GM21528 (cell line): Measurements from ENCODE around the gene MRPL14.
A peak's percentile ranks its signal among the peaks of the same experiment; 100 is the strongest.
"Not testable (repeated sequence)": the region's sequence is repeated elsewhere in the genome, so short reads cannot be mapped to it uniquely, and the experiment has no call there.

Experiments
- ATAC-seq: cut with Tn5 transposase; IDR thresholded peaks from one replicate; pipeline ENCODE4 v1.9.1; 2021; ENCODE audit warnings: mild to moderate bottlenecking, moderate library complexity; ENCODE audit not compliant: unreplicated experiment, low FRiP score

MRPL14 gene

DNA sequence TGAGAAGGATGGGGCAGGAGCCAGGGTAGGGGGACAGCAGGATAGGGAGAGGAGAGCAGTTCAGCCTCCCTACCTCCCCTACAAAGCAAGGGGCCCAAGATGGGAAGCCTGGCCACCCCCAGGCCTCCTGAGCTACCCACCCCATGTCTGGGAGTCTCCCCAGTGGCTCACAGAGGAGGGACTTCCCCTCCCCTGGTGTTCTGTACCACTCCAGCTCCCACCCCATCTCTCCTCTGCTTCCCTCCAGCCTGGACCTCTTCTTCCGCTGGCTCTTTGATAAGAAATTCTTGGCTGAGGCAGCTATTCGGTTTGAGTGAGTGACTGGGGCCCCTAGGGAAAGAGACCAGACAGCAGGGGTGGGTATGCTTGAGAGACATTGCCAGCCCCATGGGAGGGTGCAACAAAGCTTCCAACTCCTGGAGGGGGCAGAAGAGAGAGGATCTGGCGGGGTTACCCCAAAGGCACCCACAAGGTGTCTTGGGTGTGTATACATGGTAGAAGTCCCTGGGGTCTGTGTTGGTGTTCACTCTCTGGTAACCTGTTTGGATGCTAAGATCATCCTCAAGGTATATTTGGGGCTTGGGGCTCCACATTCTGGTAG, 23.2 kb upstream of the MRPL14 start:
- ATAC-seq = no peak

DNA sequence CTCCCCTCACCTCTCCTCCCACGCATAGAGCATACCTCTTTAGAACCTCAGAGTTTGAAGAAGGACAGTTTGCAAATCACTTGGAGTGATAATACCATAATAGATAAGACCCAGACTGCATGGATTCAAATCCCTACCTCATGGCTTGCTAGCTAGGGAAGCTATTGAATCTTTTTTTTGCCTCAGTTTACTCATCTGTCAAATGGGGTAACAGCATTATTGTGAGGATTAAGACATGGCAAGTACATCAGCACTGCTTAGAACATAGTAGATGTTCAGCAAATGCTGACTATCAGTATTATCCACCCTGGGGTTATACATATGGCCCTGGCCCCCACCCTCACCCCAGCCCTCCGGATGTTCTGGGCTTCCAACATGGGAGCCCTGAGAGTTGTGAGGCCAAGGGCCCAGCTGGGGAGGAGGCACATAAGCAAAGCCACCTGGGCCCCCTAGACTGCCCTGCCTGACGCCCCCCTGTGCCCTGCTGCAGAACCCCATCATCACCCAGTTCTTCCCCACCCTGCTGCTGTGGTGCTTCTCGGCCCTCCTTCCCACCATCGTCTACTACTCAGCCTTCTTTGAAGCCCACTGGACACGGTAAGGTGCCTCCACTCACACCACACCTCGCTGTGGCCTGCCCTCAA, 22.2 kb upstream of the MRPL14 start:
- ATAC-seq = no peak

DNA sequence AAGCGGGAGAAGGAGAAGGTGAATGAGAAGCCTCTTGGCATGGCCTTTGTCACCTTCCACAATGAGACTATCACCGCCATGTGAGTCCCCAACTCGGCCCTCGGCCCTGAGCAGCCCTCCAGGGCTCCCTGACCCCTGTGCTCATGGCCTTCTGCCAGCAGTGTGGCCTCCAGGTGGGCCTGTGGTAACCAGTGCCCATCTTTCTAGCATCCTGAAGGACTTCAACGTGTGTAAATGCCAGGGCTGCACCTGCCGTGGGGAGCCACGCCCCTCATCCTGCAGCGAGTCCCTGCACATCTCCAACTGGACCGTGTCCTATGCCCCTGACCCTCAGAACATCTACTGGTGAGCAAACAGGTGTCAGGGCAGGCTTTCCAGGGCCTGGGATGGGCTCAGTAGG, 21.1 kb upstream of the MRPL14 start:
- no peak for ATAC-seq

DNA sequence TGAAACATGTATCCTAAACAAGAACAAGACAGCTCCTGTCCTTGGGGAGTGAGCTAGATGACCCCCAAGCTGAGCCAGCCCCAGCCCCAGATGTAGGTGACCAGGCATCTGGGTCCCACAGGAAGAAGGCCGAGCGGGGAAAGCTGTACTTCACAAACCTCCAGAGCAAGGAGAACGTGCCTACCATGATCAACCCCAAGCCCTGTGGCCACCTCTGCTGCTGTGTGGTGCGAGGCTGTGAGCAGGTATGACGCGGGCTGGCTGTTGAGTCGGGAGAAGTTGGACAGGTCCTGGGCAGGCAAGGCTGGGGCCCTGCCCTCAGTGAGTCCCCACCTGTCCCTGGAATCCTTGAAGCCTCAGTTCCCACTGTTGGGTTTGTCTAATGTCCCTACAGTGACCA, 20.0 kb upstream of the MRPL14 start:
- no peak for ATAC-seq

DNA sequence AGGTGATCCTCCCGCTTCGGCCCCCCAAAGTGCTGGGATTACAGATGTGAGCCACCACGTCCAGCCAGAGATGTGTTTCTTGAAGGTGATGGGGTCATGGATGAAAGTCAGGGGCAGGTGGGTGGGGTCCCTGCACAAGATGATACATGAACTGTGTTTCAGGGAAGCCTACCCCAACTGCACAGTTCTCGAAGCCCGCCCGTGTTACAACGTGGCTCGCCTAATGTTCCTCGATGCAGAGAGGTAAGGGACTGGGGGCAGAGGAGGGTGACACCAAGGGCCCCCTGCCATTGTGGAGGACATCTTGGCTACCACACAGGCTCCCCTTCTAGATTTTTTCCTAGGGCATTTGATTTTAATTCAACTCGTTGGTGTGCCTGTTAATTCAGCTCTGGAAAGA, 19.4 kb upstream of the MRPL14 start:
- no peak for ATAC-seq

DNA sequence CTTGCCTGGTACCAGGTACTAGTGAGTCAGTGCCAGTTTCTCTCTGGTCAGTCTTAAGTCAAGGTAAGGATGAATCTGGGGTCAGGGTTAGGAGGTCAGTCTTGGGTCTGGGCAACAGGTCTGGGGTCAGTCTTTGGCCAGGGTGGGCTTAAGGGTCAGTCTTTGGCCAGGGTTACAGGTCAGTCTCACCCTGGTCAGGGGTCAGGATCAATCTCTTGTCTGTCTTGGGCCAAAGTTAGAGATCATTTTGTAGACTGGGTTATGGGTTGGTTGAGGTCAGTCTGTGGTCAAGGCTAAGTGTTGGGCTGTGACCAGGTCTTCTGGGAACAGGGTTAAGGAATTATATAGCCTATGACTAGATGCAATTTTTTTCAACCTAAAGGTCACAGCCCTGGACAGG, 18.6 kb upstream of the MRPL14 start:
- ATAC-seq = no peak

DNA sequence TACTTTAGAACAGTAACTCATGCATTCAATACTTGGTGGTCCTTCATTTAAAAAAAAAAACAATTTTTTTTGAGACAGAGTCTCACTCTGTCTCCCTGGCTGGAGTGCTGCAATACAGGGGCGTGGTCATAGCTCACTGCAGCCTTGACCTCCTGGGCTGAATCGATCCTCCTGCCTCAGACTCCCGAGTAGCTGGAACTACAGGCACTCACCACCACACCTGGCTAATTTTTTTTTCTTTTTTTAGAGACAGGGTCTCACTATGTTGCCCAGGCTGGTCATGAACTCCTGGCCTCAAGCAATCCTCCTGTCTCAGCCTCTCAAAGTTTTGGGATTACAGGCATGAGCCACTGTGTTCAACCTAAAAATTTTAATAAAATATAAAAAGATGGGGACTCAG, 17.3 kb upstream of the MRPL14 start:
- ATAC-seq = not testable (repeated sequence)

DNA sequence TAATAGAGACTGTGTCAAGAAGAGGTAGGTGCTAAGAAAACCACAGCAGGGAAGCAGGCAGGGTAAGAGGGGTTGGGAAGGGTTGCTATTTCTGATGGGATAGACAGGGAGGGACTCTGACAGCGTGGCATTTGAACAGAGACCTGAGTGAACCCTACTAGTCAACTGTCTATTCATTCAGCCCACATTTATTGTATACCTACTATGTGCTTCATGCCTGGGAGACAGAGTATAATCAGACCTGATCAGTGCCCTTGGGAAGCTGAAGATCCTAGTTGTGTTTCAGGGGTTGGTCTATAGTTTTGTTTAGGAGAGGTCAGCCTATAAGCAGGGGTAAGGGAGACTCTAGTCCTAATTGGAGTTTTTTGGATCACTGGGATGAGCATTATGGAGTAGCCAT, 16.5 kb upstream of the MRPL14 start:
- no peak for ATAC-seq

DNA sequence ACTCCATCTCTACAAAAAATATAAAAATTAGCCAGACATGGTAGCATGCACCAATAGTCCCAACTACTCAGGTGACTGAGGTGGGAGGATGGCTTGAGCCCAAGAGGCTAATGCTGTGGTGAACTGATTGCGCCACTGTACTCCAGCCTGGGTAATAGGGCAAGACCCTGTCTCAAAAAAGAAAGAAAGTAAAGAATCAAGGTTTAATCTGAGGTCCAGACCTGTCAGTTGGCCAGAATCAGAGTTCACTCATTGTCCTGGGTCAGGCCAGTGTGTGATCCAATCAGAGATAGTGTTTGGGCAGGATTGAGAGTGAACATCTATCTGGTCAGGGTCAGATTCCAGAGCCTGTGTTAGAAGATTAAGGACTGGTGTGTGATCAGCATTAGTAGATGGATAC, 15.6 kb upstream of the MRPL14 start:
- no peak for ATAC-seq

DNA sequence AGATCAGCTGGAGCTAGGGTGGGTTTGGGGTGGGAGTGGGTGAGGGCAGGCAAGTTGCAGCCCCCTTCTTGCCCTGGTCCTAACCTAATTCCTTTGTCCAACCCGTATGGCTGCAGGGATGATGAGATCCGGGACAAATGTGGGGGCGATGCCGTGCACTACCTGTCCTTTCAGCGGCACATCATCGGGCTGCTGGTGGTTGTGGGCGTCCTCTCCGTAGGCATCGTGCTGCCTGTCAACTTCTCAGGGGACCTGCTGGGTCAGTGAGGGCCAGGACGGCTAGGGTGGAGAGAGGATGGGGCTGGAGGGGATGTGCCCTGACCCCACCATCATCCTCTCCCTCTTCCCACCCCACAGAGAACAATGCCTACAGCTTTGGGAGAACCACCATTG, 12.1 kb upstream of the MRPL14 start:
- no peak for ATAC-seq

DNA sequence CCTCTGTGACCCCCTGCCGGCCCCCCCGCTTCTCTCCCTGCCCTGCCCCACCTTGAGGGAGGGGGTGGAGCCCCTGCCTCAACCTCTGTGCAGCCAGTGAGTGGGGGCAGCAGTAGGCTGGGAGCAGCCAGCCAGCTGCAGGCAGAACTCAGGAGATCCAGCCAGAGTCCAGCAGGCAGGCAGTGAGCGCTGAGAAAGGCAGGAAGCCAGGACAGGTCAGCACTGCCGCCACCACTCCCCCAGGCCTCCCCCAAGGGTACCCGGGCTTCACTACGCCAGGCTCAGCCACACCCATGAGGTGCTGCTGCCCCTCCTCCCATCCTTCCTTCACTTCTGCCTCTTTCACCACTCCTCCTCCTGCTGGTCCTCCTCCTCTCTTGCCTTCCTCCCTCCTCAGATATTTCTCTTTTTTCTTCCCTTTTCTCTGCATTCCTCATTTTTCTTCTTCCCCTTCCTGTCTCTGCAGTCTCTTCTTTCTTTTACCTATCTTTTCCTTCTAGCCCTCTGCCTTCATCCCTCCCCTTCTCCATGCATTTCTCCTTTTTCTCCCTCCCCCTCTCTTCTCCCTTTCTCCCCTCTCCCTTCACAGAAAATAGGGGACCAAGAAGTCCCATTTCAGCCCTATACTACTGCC, 11.6 kb upstream of the MRPL14 start:
- ATAC-seq = no peak

DNA sequence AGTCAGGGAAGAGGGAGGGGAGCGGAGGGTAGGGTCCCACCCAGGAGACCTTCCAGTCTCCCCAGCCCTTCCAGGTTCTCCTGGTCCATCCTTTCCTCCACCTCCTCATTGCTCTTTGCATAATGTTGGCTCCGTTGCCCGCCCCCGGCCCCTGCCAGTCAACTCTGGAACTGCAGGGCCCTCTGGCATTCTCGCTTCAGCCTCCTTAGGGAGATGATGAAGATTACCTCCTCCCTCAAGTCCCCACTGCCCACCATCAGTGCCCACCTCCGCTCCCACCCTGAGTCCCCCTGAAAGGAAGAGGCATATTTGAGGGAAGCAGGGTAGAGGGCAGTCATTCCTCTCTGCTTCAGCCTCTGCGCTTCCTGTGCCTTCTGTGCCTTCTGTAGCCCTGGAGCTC, 8.6 kb upstream of the MRPL14 start:
- ATAC-seq = no peak

DNA sequence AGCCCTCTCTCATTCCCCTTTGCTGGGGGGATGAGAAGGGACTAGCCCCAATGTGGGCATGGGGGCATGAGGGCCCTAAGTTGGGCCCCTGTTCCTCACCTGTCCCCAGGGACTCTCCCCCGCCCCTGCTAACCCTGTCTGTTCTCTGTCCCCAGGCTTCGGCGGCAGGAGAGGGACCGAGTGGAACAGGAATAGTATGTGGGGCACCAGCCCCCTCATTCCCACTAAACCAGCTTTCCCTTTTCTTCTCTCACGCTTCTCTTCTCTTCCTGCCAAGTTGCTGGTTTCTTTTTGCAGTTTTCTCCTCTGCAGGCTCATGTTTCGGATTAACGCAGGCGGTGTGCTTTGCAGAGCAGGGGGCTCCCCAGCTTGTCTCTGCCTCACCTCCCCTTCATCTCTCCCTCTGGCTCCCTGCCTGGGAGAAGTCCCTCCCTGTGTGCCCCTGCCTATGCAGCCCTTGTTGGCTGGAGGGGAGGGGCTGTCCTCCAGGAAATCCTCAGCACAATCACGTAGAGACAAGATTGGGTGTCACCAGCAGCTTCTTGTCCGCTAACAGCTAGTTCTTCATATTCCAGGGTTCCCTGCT, 8.0 kb upstream of the MRPL14 start:
- ATAC-seq = no peak

DNA sequence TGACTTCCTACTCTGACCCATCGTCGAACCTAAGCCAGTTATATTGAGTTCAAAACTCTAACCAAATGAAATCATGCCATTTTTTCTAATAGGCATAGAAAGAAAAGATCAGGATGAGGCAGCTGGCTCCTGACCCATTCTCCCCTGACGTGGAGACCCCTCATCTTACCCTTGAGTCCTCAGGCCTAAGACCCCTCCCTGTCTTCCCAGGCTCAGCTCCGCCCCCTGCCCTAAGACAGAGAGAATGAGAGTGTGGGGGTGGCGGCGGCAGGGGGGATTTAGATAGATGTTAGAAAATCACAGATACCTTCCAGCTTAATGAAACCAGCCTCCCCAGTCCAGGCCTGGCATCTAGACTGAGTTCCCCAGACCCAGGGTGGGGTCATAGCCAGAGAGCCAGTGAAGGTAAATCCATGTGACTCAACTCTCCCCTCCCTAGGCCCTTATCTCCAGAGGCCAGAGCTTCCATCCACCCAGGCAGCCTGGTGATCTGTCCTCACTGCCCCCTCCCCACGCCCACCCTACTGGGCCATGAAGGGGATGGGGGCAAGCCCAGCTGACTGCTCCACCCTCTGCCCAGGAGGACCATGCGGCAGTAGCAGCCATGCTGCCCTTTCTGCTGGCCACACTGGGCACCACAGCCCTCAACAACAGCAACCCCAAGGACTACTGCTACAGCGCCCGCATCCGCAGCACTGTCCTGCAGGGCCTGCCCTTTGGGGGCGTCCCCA, 6.9 kb upstream of the MRPL14 start:
- ATAC-seq = no peak

DNA sequence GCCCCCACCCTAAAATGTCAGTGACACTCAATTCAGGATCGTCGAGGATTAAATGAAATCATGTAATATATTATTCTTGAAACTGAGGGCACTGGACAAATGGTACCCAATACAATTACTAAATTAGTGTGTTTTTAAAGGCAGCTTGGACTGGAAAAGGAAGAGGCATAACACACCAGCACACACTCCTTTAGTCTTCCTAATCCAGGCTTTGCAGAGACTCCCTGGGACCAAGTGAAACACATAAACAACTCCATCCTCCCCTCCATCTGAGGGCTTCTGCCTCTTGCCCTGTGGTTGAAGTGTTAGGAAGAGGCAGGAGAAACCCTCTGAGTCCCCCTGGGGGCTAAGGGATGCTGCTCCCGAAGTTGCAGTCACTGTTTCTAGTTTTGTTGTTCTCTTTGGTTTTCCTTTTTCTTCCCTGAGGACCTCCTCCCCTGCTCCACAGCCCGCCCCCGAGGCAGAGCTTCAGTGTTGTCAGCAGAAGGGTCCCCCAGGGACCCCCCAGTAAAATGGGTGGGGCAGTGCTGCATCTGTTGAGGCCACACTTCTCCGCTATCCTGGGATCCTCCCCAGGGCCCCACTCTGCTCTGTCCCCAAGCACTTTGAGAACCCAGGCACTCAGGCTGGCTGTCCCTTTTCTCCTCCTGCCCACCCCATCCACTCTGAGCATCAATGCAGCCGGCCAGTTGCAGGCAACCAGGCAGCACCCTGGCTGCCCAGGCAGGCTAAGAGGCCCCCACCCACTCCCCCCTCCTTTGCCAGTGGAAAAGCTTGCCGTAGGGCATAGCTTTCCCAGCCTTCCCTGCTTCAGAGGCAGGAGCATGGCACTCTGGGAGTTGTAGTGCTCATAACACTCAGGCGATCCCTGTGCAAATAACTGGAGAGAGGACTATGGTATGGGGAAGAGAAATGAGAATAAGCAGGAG, 6.0 kb upstream of the MRPL14 start:
- ATAC-seq = no peak

DNA sequence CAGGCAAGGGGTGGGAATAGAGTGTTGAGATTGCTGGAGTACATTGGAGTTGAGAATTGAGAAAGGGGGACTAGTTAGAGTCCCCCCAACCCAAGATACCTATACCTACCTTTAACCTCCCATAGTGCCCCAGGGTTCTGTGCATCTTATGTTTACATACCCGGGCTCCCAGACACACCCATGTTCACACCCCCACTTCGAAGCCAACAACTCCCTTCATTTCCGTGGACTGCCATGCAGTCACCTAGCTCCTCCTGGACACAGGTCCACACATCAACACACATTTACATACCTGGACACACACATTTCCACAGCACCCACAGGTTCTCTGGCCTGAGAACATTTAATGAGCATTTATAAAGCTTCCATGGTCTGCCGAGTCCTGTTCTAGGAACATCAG, 5.2 kb upstream of the MRPL14 start:
- ATAC-seq = no peak

DNA sequence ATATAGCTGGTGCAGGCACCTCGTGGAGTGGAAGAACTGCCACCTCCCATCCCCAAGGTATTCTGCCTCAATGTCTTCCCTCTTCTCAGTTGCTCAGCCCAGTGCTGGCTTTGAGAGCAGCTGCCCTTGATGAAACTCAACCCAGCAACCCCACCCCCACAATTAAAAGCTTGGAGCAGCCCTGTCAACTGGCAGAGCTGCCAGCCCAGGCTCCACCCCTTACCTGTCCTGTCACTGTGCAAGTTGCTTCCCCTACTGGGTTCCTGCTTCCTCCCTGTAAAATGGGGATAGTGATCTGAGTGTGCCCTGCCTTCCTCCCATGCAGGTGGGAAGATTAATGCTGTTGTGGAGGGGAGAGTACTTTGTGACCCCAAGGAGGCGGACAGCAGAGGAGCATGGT, 4.6 kb upstream of the MRPL14 start:
- no peak for ATAC-seq

DNA sequence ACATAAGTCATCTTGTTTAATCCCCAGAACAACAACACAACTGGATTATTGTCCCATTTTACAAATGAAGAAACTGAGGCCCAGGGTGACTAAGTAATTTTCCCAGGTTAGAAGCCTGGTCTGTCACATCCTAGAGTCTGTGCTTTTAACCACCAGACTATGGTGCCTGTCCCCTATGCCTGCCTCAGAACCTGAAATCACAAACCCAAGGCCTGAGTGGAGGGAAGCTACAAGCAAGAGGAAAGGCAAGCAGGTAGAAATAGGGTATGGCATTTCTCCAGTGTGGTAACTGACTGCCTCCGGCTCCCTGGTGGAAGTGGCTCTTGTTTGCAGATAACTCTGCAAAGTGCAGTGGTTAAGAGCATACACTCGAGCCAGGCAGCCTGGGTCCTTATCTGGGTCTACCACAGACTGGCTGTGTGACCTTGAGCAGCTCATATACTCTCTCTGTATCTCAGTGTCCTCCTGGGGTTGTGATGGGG, 2.6 kb upstream of the MRPL14 start:
- ATAC-seq = no peak

DNA sequence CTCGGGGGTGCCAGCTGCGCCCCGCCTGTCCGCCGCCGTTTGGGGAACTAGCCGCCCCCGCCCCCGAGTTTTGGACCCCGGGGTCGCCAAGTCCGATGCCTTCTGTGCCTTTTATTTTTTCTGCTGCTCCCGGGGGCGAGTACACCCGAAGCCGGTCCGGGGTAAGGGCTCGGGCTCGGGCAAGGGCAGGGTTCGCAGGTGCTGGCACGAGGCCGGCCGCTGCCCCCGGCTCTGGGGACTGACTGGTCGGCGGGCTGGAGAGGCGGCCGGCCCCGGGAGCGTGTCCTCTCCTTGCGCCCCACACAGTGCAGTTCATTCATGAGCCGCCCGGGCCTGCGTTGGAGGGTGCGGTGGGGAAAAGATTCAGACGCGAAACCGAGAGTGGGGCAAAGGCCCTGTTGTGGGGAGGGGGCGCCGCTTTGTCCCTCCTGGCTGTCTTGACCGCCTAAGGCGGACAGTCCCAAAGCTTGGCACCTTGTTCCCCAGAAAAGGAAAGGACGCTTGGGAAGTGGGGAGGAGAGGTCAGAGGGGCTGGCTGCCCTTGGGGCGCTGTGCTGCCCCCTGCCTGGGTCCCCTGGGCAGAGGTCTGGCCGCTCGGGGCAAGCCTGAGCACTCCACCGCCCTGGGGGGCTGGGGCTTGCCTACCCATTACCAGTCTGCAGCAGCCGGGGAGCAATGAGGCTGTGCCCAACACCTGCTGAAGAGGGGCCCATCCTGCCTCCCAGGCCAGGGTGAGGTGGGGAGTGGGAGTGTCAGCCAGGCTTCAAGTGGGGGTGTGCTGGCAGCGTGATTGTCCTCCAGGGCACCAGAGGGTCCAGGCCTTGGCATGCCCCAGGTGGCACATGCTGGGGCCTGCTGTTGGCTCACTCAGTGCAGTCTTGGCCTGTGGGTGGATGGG, 1.0 kb upstream of the MRPL14 start:
- peak; percentile 16 for ATAC-seq
